ENCODE results near the gene HABP2.

Gene HABP2

DNA sequence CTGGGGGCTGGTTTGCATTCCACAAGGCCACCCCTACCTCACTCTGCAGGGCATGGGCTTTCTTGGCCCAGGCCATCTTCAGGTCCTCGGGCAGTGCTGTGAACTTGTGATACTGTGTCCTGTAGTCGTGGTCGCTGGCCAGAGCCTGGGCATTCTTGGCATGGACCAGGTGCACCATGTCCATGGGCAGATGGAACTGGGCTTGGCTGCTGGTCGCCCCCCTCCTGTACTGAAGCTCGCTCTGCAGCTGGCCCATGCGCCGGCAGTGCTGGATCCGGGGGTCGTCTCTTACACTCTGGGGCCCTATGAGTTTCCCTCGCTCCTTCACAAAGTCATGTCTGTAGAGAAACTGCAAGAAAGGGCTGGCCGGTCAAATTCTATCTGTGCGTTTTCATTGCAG, 51.7 kb downstream of the HABP2 start:
- DNase-seq (ENCODE audit: low read depth in 2 of 2), result no peak

DNA sequence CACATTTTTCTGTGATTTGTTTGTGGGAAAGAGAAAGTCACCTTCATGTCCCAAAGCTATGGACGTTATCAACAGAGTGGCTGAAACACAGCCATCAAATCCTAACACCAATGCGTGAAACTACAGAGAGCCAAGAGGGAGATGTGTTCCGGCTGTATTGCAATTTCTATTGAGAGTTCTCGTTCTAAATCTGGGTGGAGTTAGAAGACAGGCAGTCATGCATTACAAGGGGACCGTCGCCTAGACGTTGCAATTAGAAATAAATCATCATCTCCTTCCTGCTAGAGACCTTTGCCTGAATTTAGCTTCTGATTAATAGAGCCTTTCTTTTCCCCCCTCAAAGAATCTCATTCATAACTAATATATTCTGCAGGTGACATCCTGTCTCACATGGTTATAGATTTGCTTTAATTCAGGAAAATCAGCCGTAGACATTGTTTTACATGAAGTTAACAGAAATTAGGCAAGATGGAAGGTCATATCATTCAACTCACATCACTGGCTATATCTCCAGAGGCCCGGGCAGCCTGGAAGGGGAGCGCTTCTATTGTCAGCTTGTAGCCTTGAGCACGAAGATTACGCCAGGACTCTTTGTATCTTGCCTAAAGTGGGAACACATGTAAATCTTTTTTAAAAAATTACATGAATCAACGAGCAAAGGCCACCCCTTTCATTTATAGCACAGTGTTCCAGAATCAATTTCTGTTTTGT, 52.6 kb downstream of the HABP2 start:
- no peak for DNase-seq (ENCODE audit: low read depth in 2 of 2)

DNA sequence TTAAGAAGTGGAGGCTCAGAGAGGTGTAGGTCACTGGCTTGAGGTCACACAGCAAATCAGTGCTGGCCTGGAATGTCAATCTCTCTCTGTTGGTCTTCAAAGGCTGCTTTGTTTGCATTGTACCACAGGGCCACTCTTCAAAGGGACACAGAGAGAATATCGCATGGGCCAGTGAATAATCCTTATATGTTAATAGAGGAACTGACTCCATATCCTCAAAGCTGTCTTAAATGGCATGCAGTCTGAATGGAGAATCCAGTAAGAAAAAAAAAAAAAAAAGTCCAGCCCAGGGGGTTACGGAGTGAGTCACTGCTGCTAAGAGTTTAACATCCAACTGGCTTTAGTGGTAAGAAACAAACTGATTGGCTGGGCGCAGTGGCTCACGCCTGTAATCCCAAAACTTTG, 56.9 kb downstream of the HABP2 start:
- no peak for DNase-seq (ENCODE audit: low read depth in 2 of 2)

DNA sequence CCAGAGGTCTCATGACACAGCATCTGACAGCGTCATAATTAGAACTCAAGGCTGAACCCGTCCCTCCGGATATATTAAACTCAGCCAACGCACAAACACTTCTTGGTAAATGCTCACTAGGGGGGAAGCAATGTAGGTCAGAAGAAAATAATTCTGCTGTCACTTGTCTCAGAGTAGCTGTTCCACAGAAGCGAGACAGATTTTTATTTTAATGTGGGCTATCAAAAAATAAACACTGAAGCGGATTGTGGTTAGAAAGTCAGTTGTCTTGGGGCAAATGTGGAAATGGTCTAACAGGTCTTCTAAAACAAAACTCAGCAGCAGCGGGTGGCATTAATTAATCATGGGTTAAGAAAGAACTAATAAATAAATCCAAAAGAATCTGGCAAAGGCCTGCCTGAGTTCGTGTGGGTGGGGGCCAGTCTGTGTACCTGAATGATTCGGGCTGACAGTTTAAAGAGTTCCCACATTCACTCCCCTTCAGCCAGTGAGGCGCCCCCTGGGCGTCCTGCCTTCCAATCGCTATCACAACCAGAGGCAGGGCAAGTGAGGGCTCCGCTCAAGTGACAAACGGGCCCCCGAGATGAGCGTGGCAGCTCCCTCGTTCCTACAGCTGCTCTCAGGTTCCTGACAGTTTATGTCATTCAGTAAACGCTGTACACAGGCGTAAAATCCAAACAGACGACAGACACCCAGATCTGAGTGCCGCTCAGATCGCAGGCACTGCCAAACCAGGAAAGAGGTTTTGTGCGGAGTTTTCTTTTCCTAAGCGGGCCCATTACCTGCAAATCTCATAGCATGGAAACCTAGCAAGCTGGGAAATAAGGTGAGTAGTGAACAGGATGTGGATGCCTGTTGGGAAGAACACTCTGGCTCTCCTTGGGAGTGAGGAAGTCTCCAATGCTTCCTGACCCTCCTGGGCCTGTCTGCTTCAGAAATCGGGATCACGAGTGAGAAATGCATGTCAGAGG, 58.1 kb downstream of the HABP2 start:
- DNase-seq (ENCODE audit: low read depth in 2 of 2), result no peak

DNA sequence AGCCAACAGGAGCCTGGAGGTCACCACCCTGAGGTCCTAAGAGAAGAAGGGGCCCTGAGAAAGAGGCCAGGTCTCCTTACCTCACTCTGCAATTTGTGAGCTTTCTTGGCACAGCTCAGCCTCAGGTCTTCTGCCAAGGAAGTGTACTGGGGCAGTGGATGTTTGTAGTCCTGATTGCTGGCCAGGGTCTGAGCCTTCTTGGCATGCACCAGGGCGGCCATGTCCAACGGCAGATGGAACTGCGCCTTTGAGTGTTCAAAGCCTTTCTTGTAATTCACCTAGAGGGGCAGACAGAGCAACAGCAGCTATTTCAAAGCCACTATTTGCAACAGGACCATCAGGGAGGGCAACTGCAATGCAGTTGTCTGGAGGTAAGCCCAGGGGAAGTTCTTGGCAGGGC, 59.3 kb downstream of the HABP2 start:
- DNase-seq (ENCODE audit: low read depth in 2 of 2), result no peak

DNA sequence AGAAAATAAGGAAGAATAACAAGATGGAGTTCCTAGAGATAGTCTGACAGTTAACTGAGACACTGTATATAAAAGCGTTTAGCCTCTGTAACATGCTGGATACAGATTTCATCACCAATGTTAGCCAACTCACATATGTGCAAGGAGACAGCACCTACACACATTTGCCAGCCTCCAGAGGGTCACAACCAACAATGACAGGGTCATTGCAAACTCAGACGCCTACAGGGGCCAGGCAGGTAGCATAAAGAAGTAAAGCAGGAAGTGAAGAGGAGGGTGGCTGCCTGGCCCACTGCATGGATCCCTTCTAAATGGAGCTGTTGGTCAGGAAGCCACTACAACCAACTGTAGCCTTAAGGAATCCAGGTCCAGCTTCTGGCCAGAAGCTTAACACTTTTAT, 60.6 kb downstream of the HABP2 start:
- DNase-seq (ENCODE audit: low read depth in 2 of 2), result no peak

DNA sequence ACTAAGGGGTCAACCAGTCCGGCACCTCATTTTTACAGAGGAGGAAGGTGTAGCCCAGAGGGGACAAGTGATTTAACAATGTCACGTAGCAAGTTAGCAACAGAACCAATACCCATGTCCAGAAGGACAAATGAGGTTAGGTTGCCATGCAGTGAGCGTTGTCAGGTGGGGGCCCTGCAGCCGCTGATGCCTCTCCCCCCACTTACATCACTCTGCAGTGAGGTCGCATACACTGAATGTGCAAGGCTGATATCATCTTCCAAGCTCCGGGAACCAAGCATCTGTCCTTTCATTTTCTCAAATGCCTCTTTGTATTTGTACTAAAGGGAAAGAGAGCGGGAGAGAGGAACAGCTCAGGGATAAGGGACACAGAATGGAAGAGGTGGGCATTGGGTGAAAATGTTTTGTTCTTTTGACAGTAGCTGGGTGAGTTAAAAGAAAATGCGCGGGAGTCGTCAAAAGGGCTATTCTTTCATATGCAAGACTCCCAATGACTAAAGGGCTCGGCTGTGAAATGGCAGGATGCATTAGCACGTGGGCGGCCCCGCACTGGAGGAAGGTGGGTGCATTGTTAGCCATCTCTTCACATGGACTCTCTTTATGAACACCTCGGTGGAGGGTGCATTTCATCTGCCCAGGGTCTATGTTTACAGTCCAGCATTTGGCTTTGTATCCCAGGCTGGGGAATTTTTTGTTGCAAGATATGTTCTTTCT, 61.3 kb downstream of the HABP2 start:
- DNase-seq (ENCODE audit: low read depth in 2 of 2), result no peak

DNA sequence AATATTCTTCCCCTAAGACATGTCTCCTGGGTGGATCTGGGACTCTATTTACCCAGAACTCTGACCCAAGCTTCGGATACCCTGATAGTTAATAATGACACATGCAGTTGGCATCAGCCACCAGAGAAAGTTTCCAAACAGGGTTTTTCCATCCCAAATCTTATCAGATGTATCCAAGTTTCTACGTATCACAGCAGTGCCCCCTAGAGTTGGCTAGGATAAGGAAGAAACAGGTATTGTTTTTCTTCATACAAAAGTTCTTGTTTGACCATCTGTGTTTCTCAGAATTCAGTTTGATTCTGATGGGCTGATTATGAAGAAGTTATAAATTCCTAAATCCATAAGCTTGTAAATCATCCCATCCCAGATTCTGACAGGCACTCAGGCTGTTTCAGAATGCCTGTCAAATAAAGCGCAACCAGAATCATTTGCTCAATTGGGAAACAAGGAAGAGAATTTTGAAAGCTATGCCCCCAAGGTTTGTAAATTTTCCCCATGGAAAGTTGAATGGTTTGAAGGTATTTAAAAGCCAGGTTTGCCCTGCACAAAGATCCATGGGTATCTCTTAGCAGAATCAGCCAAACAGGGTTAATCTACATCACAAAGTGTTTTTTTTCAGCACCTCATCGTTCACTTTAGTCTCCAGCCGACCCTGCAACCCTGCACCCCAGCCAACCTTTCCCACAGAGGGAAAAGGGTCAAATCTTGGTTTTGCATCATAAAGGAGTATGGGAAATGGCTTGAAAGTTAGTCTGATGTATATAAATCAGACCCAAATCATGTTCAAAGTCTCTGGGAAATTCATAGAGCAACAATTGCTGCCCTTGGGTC, 63.6 kb downstream of the HABP2 start:
- DNase-seq (ENCODE audit: low read depth in 2 of 2), result no peak

DNA sequence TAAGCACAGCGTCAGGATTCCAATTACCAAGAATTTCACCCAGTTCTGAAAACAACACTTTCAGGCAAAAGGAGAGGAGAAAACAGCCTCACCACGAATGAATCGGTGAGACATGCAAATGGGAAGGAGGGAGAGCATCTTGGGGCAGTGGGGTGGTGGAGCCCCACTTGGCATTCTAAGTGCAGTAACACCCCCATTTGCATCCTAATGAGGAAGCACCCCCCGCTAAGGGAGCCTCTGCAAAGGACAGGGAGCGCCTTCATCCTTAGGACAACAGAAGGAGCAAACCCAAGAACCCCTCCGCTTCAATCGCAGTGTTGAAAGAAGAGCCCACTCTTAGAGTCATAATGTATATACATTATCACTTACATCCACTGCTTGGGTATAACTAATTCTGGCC, 64.2 kb downstream of the HABP2 start:
- no peak for DNase-seq (ENCODE audit: low read depth in 2 of 2)

DNA sequence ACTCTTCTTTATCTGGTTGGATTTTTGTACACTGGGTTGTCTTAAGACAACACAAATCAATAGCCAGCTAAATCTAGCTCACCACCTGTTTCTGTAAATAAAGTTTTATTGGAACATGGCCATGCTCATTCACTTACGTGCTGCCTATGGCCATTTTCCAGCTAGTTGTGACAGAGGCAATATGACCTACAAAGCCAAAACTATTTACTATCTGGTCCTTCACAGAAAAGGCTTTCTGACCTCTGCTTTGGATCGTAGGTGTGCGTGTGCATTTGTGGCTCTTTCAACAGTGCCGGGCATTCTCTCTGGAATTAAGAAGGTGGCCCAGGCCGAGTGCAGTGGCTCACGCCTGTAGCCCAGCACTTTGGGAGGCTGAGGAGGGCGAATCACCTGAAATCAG, 65.5 kb downstream of the HABP2 start:
- DNase-seq (ENCODE audit: low read depth in 2 of 2), result no peak

DNA sequence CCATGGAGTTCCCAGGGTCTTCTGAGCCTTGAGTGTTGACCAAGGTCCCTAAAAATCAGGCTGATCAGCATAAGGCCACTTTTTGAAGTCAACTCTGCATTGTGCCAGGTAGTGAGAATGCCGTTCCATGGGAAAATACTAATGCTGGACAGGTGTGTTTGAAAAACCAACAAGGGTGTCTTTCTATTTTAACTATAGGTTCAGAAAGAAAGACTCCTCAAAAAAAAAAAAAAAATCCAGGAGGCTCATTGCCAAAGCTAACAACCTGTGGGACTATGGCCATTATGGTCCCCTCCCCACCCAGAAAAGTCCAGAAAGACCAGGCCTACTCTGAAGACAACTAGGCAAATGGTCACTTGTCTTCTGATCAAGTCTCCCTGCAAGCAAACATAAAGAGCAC, 66.5 kb downstream of the HABP2 start:
- DNase-seq (ENCODE audit: low read depth in 2 of 2), result no peak

DNA sequence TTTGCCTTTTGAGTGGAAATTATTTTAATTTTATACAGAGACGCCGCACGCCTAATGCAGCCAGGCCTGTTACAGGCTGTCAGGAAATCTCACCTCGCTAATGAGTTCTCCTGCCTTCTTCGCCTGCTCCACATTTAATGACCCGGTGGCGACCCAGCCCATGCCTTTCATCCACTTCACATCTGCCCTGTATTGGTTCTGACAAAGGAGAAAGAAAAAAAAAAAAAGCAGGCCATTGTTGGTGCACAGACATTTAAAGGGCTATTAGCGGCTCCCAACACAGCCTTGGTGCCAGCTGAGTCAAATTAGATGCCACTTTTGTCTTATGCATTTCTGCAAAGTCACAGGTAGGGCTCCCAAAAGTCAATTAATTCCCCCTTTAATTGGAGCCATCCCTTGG, 67.7 kb downstream of the HABP2 start:
- no peak for DNase-seq (ENCODE audit: low read depth in 2 of 2)

DNA sequence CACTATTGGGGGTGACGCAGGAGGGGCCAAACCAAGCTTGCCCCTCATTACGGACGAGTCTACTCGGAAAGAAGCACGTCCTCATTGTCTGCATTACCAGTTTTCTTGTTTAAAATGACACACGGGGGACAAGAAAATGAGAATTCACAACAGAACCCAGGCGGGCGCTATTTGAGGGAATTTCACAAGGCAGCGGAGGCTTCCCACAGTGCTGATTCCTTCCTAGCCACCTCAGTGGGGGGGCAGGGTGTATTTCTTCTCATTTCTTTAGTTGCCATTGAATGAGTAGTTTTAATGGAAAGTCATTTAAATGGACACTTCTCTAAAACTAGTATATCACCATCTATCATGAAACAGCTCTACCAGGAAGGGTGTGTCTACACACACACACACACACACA, 68.1 kb downstream of the HABP2 start:
- no peak for DNase-seq (ENCODE audit: low read depth in 2 of 2)

DNA sequence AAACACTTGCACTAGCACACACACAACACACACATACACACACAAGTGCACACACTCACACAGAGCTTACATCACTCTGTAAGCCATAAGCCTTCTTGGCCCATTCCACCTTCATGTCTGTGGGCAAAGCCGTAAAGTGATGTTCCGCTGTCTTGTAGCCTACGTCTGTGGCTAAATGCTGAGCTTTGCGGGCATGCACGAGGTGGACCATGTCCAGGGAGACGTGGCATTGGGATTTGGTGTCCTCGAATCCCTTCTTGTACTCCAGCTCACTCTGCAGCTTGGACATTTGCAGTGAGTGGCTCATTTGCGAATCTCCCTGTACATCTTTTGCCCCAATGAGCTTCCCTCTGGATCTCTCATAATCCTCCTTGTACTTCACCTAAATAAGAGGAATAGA, 68.9 kb downstream of the HABP2 start:
- no peak for DNase-seq (ENCODE audit: low read depth in 2 of 2)

DNA sequence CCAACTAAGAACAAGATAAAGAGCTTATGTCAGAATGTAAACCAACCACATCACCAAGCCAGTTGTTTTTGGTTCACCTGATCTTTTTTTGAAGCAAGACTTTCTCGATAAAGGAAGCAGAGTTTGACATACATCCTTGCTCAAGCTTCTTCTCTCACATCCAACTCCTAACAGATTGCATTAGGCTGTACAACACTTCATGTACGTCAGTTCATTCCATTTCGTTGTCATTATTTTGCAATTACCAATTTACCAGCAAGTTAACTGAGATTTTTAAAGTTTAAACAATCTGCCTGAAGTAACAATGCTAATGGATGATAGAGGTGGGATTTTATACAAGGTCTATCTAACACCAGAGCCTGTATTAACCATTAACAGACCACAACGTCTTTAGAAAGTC, 70.0 kb downstream of the HABP2 start:
- DNase-seq (ENCODE audit: low read depth in 2 of 2), result no peak

DNA sequence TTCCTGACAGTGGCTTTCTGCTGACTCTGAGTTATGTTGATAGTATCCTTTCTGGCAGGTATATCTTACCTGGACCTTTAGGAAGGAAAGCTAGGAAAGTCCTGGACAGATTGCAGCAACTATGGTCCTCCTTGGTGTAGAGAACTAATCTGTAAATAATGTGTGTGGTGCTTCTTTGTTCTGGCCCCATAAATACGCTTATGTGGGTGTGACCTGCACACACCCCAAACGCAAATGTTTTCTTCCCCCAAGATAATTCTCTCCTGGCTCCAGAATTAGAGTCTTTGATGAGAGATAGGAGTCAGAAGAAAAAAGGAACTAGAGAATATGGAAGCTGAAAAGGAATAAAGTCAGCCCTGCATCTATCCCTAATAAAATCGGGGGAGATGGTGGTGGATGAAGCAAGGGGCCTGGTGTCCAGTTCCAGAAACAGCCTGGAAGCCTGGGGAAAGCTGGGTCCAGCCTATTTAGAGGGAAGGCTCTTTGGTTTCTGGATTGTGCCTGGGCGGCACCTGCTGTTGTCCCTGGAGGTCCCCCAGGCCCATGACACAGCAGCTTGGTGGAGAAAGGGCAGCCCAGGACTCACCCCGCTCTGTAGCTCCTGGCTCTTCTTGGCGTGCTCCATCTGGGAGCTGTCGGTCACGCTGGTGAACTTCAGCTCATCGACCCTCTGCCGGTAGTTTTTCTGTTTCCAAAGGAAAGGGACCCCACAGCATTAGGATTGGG, 72.8 kb downstream of the HABP2 start:
- no peak for DNase-seq (ENCODE audit: low read depth in 2 of 2)

DNA sequence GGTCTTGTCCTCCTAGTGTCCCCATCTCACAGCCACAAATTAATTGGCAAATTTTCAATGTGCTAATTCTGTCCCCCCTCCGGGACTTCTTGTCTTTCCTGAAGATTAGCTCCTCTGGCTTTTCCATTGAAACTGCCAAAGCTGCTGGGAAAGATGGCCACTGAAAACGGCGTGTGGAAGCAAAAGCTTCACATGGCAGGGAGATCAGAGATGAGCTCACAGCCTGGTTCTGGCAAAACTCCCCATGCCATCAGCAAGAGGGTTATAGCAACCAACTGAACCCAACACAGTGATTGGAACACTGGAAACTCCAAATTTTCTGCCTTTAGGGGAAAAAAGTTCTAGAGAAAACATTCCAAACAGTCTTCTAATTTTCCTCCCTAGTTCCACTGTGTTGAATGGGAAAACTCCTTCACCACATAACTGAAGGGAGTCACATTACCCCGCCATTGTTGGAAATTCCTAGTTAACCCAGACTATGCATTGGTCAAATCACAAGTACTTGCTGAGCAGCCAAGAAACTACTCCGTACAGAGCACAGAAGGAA, 74.0 kb downstream of the HABP2 start:
- DNase-seq (ENCODE audit: low read depth in 2 of 2), result no peak

DNA sequence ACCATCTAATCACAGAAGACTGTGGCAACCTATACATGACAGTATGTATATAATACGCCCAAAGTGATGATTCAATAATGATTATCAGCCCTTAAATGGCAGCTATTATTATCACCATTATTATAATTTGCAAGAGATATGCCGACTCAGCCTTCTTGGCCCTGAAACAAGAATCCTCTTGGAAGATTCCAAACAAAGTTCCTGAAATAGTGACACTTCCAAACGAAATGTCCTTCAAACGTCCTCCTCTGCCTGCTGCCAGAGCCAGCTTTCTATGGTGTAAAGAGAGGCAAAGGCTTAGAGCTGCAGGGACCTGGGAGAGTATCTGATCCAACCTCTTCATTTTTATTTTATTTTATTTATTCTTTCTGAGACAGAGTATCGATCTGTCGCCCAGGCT, 75.0 kb downstream of the HABP2 start:
- DNase-seq (ENCODE audit: low read depth in 2 of 2), result no peak

DNA sequence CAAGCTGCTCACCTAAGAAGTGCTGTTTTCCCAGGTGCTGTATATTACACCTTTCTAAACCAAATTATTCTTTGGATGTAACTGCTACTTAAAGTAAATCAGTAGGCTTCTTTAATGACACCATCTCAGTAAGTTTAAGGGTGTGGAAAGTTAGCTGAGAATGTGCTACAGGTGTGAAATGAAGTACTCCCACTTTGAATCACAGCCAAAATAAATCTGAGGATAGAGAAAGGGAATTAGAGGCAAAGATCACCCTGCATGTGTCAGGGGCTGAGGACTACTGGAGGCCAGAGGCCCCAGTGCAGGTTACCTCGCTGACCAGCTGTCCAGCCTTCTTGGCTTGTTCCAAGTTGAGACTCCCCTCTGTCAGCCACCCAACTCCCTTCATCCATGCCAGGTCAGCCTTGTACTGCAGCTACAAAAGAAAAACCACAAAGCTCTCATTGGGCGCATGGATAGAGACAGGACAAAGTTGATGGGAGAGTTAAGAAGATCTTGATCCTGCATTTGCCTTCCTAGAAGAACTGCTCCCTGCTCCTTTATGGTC, 75.8 kb downstream of the HABP2 start:
- no peak for DNase-seq (ENCODE audit: low read depth in 2 of 2)

DNA sequence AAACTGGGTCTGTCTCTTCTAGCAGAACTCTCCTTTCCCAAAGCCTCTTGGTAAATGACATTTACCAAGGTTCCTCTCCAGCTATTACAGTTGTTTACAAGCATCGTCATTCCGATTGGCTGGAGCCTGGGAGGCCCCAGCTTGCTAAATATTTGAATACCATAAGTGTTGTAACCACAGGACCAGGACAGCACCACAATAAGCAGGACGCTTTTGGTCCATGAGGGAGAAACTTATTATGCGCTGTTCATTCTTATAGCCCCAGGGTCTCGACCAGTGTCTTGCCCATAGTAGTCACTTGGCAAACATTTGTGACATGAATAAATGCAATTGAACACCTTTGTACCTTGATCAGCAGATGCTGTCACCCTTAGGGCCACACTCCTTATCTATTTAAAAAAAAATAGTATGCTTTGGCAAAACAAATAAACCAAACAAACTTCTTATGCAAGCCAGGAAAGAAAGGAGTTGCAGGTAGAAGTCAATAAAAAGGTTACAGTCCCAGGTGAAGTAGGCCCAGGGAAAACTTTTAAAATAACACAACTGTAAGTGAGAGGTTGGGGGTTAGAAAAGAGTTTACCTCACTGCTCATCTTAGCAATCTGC, 78.2 kb downstream of the HABP2 start:
- no peak for DNase-seq (ENCODE audit: low read depth in 2 of 2)
